GM23338 (cell line): Measurements from ENCODE around the gene RHBDF2. TPM values are rescaled to one million over a fixed set of nuclear protein-coding genes. Genes with fewer than 3 reads are reported as not detected.

Source experiments
- ATAC-seq: fragments of 200-7000 bp; cut with Tn5 transposase; 3 replicates; pipeline ENCODE4 v1.9.1; 2020
- DNase-seq: peaks from one replicate; pipeline ENCODE4 v3.0.0-alpha.2; 2015; ENCODE audit warnings: low spot score
- H2AFZ ChIP-seq: fragments of 200-600 bp; sonication (generic); 2 replicates; pipeline ENCODE4 v1.8.0; 2016; ENCODE audit warnings: antibody characterized with exemption, mild to moderate bottlenecking, moderate library complexity
- H3F3A ChIP-seq: fragments of 200-600 bp; sonication (generic); replicated peaks from 2 replicates; pipeline ENCODE4 v1.8.0; 2017; ENCODE audit warnings: antibody characterized with exemption, mixed run types, low read depth
- H3K27ac ChIP-seq: fragments of 200-600 bp; sonication (generic); 2 replicates; pipeline ENCODE4 v1.6.1; 2016; ENCODE audit warnings: low read depth
- H3K27me3 ChIP-seq: fragments of 200-600 bp; sonication (generic); 2 replicates; pipeline ENCODE4 v1.8.0; 2016; ENCODE audit warnings: mild to moderate bottlenecking, mixed run types, moderate library complexity; ENCODE audit not compliant: insufficient read depth
- H3K36me3 ChIP-seq: fragments of 200-600 bp; sonication (generic); 2 replicates; pipeline ENCODE4 v1.8.0; 2016; ENCODE audit warnings: mild to moderate bottlenecking; ENCODE audit not compliant: insufficient read depth
- H3K4me1 ChIP-seq: fragments of 200-600 bp; sonication (generic); 2 replicates; pipeline ENCODE4 v1.8.0; 2016; ENCODE audit warnings: mild to moderate bottlenecking, moderate library complexity; ENCODE audit not compliant: insufficient read depth
- H3K4me2 ChIP-seq: fragments of 200-600 bp; sonication (generic); 2 replicates; pipeline ENCODE4 v1.7.1; 2017; ENCODE audit warnings: mixed run types
- H3K4me3 ChIP-seq: fragments of 200-600 bp; sonication (generic); 2 replicates; pipeline ENCODE4 v1.6.1; 2016; ENCODE audit warnings: mixed run types
- H3K79me2 ChIP-seq: fragments of 200-600 bp; sonication (generic); replicated peaks from 2 replicates; pipeline ENCODE4 v1.8.0; 2017; ENCODE audit warnings: mild to moderate bottlenecking; ENCODE audit not compliant: insufficient read depth
- H3K9me2 ChIP-seq: fragments of 200-600 bp; sonication (generic); 2 replicates; pipeline ENCODE4 v1.8.0; 2017; ENCODE audit not compliant: insufficient read depth
- H4K20me1 ChIP-seq: fragments of 200-600 bp; sonication (generic); replicated peaks from 2 replicates; pipeline ENCODE4 v1.8.0; 2017; ENCODE audit warnings: mild to moderate bottlenecking; ENCODE audit not compliant: insufficient read depth
- H3K27ac Mint-ChIP-seq: 2 replicates; pipeline ENCODE4 v1.8.0; 2020; ENCODE audit warnings: inconsistent platforms, mild to moderate bottlenecking, moderate library complexity, mixed read lengths
- H3K27me3 Mint-ChIP-seq: 3 replicates; pipeline ENCODE4 v1.8.0; 2022; ENCODE audit warnings: low read depth, mild to moderate bottlenecking, moderate library complexity, mixed read lengths, inconsistent platforms; ENCODE audit not compliant: insufficient read depth, poor library complexity
- H3K36me3 Mint-ChIP-seq: 3 replicates; pipeline ENCODE4 v1.8.0; 2021; ENCODE audit warnings: low read depth, mild to moderate bottlenecking, inconsistent platforms, moderate library complexity, mixed read lengths
- H3K4me1 Mint-ChIP-seq: 3 replicates; pipeline ENCODE4 v1.8.0; 2020; ENCODE audit warnings: mild to moderate bottlenecking, inconsistent platforms, mixed read lengths
- H3K4me3 Mint-ChIP-seq: 3 replicates; pipeline ENCODE4 v1.8.0; 2021; ENCODE audit warnings: moderate library complexity, mild to moderate bottlenecking, inconsistent platforms, mixed read lengths
- H3K9me3 Mint-ChIP-seq: 3 replicates; pipeline ENCODE4 v1.8.0; 2020; ENCODE audit warnings: moderate library complexity, mild to moderate bottlenecking, inconsistent platforms, mixed read lengths
- CREB1 ChIP-seq: fragments of 250-450 bp; sonication (Bioruptor Pico); IDR thresholded peaks from 2 replicates; pipeline ENCODE4 v1.5.0; 2020; ENCODE audit warnings: low read depth, mild to moderate bottlenecking, moderate library complexity
- EZH2 ChIP-seq: fragments of 200-600 bp; sonication (generic); IDR thresholded peaks from one replicate; pipeline ENCODE4 v1.8.0; 2017; ENCODE audit warnings: antibody characterized with exemption, mild to moderate bottlenecking, low read depth; ENCODE audit not compliant: unreplicated experiment
- JUNB ChIP-seq: IDR thresholded peaks from one replicate; pipeline ENCODE4 v1.6.1; 2016; ENCODE audit warnings: antibody characterized with exemption; ENCODE audit not compliant: unreplicated experiment
- STAT1 ChIP-seq: IDR thresholded peaks from one replicate; pipeline ENCODE4 v1.6.1; 2016; ENCODE audit warnings: antibody characterized with exemption; ENCODE audit not compliant: unreplicated experiment
- ZNF114 ChIP-seq: fragments of 250-450 bp; sonication (Bioruptor Pico); IDR thresholded peaks from 2 replicates; pipeline ENCODE4 v1.5.0; 2020; ENCODE audit warnings: mild to moderate bottlenecking, moderate library complexity
- polyA plus RNA-seq: library from polyadenylated mRNA; unstranded; fragments of >200 nt; fragmentation: Nextera tagmentation; extraction: Ambion mirVana; gene quantifications from 2 replicates; pipeline ENCODE4 v1.2.1, GENCODE V29; 2016
- total RNA-seq: library from RNA; depleted of rRNA; stranded (reverse); fragments of >200 nt; shearing (Covaris generic); gene quantifications from 2 replicates; pipeline ENCODE4 v1.2.3, GENCODE V29; 2014
- TF ChIP-seq, protein P1 (sequence below), 2 experiments: fragments of 200-600 bp in 1 of 2; sonication (generic) in 1 of 2; conservative IDR thresholded peaks; 2 replicates each; pipeline versions ENCODE4 v1.5.1 to v1.6.1; 2016 to 2017; ENCODE audit warnings: antibody characterized with exemption in 2 of 2, low read depth in 2 of 2, mild to moderate bottlenecking in 2 of 2, moderate library complexity in 1 of 2
- TF ChIP-seq, protein P2 (sequence below): IDR thresholded peaks from 2 replicates; pipeline ENCODE4 v1.6.1; 2016; ENCODE audit warnings: antibody characterized with exemption
- TF ChIP-seq, protein P3 (sequence below): IDR thresholded peaks from one replicate; pipeline ENCODE4 v1.6.1; 2018; ENCODE audit warnings: antibody characterized with exemption; ENCODE audit not compliant: unreplicated experiment

RHBDF2 gene
- total and polyA plus RNA-seq, 2 experiments from 2014 or later: 9.4 to 29.5 TPM

DNA sequence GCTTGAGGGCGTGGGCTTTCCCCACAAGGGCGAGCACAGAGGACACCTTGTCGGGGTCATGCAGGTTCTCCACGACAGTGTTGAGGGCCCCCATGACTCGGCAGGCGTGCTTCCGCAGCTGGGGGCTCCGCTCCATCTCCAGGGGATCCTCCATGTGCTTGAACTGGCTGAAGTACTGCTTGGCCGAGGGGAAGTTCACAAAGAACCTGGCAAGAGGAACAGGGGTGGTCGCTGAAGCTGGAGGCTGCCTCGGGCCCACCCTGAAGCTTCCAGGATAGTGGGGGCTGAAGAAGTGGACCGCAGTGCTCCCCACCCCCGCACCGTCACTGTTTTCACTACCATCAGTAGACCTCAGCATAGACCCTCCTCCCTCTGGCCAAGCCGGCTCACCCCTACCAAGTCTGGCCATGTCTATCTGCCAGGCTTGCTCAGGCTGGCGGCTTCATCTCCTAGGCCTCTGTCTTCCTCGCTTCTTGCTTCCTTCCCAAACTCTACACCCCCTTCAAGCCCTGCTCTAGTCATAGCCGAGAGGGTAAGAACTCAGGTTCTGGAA lies 30.3 kb upstream of the RHBDF2 start (continued):
- TF ChIP-seq, protein P1, sequence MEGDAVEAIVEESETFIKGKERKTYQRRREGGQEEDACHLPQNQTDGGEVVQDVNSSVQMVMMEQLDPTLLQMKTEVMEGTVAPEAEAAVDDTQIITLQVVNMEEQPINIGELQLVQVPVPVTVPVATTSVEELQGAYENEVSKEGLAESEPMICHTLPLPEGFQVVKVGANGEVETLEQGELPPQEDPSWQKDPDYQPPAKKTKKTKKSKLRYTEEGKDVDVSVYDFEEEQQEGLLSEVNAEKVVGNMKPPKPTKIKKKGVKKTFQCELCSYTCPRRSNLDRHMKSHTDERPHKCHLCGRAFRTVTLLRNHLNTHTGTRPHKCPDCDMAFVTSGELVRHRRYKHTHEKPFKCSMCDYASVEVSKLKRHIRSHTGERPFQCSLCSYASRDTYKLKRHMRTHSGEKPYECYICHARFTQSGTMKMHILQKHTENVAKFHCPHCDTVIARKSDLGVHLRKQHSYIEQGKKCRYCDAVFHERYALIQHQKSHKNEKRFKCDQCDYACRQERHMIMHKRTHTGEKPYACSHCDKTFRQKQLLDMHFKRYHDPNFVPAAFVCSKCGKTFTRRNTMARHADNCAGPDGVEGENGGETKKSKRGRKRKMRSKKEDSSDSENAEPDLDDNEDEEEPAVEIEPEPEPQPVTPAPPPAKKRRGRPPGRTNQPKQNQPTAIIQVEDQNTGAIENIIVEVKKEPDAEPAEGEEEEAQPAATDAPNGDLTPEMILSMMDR (conservative IDR thresholded peaks at IDR 0.05; ENCODE audit: low read depth in 2 of 2): no peak
- TF ChIP-seq JUNB (no peak), STAT1 (no peak), ZNF114 (CRISPR knock-in tag) (no peak)

DNA sequence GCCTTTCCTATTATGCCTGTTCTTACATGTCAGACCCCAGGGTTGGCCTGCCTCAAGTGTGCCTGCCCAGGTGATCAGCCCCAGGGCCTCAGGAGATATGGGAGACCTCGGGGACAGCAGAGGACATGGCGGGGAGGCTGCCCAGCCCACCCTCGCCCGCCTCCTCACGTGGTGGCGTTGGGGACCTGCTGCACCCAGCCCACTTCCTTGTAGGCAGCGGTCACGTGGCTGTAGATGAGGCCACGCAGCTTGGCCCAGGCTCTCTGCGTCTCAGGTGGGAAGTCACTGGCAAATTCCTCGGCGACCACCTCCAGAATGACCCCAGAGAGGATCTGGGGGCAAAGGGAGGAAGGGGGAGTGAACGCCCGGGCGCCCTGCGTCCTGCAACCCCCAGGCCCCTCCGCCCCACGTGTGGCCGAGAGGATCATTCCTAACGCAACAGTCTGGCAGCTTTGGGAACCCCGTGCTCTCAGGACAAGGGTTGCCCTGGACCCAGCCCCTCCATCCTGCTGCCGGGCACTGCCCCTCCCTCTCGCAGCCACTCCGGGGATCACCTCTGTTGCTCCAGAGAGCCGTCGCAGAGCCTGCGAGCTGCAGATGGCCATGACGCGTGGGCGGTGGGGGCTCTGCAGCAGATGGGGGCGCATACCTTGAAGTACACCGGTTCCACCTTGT lies 29.7 kb upstream of the RHBDF2 start:
- no peak overlapping the region for H3K4me3 ChIP-seq
- no peak for TF ChIP-seq EZH2
- TF ChIP-seq, protein P2, sequence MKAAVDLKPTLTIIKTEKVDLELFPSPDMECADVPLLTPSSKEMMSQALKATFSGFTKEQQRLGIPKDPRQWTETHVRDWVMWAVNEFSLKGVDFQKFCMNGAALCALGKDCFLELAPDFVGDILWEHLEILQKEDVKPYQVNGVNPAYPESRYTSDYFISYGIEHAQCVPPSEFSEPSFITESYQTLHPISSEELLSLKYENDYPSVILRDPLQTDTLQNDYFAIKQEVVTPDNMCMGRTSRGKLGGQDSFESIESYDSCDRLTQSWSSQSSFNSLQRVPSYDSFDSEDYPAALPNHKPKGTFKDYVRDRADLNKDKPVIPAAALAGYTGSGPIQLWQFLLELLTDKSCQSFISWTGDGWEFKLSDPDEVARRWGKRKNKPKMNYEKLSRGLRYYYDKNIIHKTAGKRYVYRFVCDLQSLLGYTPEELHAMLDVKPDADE: no peak
- TF ChIP-seq, protein P3, sequence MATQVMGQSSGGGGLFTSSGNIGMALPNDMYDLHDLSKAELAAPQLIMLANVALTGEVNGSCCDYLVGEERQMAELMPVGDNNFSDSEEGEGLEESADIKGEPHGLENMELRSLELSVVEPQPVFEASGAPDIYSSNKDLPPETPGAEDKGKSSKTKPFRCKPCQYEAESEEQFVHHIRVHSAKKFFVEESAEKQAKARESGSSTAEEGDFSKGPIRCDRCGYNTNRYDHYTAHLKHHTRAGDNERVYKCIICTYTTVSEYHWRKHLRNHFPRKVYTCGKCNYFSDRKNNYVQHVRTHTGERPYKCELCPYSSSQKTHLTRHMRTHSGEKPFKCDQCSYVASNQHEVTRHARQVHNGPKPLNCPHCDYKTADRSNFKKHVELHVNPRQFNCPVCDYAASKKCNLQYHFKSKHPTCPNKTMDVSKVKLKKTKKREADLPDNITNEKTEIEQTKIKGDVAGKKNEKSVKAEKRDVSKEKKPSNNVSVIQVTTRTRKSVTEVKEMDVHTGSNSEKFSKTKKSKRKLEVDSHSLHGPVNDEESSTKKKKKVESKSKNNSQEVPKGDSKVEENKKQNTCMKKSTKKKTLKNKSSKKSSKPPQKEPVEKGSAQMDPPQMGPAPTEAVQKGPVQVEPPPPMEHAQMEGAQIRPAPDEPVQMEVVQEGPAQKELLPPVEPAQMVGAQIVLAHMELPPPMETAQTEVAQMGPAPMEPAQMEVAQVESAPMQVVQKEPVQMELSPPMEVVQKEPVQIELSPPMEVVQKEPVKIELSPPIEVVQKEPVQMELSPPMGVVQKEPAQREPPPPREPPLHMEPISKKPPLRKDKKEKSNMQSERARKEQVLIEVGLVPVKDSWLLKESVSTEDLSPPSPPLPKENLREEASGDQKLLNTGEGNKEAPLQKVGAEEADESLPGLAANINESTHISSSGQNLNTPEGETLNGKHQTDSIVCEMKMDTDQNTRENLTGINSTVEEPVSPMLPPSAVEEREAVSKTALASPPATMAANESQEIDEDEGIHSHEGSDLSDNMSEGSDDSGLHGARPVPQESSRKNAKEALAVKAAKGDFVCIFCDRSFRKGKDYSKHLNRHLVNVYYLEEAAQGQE: no peak
- TF ChIP-seq ZNF114 (CRISPR knock-in tag): no peak
- TF ChIP-seq CREB1 (CRISPR knock-in tag): no peak
- TF ChIP-seq, protein P1 (conservative IDR thresholded peaks at IDR 0.05; ENCODE audit: low read depth in 2 of 2): no peak
- H4K20me1 ChIP-seq: no peaks in the 10 kb centered on the region
- H3K36me3 ChIP-seq: no peaks in the 10 kb centered on the region
- Mint-ChIP-seq H3K36me3 (no peaks in the 10 kb centered on the region), H3K27ac (no peak overlapping the region), H3K4me1 (peaks cover 30% of the 10 kb centered on the region), H3K9me3 (no peaks in the 10 kb centered on the region), H3K4me3 (no peak overlapping the region), H3K27me3 (peaks cover 14% of the 10 kb centered on the region)
- H3K9me2 ChIP-seq: no peaks in the 10 kb centered on the region
- 0 out of 2 replicates have a peak, but pooled peaks cover 5% of the 10 kb centered on the region for H3F3A ChIP-seq
- H3K79me2 ChIP-seq: no peaks in the 10 kb centered on the region
- peaks cover 8% of the 10 kb centered on the region for H3K27me3 ChIP-seq
- H3K4me2 ChIP-seq: no peak overlapping the region
- H3K27ac ChIP-seq: no peak overlapping the region
- ATAC-seq: no peak
- H3K4me1 ChIP-seq: peaks cover 9% of the 10 kb centered on the region; the same call in 1 of the 2 replicates
- DNase-seq: no peak
- no peak overlapping the region for H2AFZ ChIP-seq
